GM19395 (cell line): ENCODE measurements around the gene MITD1.
"Not testable (repeated sequence)": the region's sequence is repeated elsewhere in the genome, so short reads cannot be mapped to it uniquely, and the experiment has no call there.

Experiments
- ATAC-seq: cut with Tn5 transposase; IDR thresholded peaks from one replicate; pipeline ENCODE4 v1.9.1; 2021; ENCODE audit warnings: mild to moderate bottlenecking, moderate library complexity; ENCODE audit not compliant: unreplicated experiment

MITD1 gene

GRCh38 chr2:99154643-99155536 is 26.0 kb downstream of the MITD1 start, which contains the start of the genes LIPT1 and TSGA10:
LIPT1 (plus strand) TSS chr2:99154967; CDS start chr2:99161958, 6,991 bp downstream.
TSGA10 (minus strand) TSS chr2:99154942; CDS start chr2:99109439, 45,503 bp downstream.
- ATAC-seq: peak; percentile 96

DNA sequence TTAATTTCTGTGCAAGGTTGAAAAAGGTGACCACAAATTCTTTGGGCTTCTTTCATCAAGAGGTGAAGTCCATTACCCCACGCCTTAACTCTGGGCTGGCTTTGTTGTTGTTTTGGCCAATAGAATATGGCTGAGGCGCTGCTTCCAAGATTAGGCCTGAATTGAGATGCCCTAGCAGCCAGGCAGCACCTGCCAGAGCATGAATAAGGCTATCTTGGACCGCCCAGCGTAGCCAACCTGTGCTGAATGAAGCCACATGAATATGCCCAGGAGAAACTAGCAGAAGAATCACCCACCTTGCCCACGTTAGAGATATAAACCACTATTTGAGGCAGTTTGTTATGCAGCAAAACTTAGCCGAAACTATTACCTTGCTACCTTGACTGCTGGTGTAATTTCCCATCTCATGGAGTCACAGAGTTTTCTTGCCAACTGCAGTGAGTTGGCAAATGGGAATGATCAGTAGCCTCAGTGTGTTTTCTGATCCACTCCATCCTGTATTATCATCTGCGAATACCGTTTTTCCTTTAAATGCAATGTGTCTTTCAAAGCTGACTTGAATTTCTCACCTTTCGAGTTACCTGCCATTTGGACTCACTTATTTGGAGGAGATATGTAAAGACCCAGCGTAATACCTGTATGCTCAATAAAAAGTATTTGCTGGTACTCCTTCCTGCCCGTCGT is 26.8 kb downstream of the MITD1 start:
- no peak for ATAC-seq

- ATAC-seq: no peak
Observed at GRCh38 chr2:99152199-99152895, 28.5 kb downstream of the MITD1 start.

- ATAC-seq: no peak
Observed at GRCh38 chr2:99150706-99151105, 30.2 kb downstream of the MITD1 start.

DNA sequence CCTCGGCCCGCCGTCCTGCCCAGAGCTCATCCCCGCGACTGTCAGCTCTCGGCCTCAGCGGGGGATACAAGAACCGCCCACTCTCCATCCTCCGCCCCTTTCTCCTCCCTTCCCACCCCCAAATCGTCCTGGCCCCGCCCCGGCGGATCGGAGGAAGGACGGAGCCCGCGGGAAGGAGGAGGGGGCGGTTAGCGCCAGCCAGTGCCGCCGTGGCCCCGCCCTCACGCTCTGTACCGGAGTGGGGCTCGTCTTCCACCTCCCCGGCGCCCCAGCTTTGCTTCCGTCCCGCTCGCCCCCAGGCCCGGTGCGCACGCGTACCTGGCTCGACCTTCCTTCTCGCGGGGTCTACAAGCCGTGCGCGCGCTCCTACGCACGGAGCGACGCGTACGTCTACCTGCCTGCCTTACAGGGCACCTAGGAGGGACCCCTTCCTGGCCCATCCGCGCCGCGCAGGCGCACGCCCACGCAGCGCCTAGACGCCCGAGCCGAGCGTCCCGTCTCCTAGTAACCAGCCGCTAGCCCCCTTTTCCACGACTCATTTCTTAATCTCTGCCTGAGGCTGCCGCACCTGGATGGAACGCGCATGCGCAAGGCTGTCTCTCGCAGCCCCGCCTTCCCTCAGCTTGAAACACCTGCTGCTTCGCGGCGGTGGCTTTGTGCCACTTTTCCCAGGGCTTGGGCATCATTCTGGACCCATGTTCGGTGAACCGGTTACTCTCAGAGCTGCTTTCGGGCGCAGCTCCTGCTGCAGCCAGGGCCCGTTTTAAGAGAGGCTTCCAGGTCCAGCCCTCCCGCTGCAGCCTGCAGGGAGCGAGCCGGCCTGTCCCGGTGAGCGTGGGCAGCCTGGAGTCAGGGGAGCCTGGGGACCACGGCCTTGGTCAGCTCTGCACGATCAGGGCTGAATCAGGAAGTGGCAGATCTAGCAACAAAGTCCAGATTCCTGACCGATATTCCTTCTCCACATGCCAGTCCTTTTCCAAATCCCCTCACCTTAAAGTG is 39.4 kb downstream of the MITD1 start, which contains the start of gene C2orf15:
Gene C2orf15, plus strand, starts transcription at position 598 of the 999 bp plus-strand sequence. CDS start 8,852 bp downstream, outside the sequence.
- ATAC-seq: peak; percentile 86

DNA sequence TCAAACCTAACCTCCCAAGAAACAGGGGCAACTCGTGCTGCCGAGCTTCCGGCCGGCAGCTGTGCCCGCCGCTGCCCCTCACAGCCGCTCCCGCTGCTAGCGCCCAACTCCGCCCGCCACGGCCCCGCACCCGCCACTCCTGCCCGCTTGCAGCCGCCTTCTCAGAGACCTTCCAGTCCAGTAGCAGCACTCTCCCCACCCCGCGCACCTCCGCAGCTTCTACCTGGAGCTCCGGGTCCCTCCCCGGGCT is 40.1 kb downstream of the MITD1 start:
- peak; percentile 45 for ATAC-seq

- ATAC-seq: no peak
Observed at GRCh38 chr2:99140056-99140859, 40.6 kb downstream of the MITD1 start.

GRCh38 chr2:99139003-99139402 is 41.9 kb downstream of the MITD1 start:
- no peak for ATAC-seq

DNA sequence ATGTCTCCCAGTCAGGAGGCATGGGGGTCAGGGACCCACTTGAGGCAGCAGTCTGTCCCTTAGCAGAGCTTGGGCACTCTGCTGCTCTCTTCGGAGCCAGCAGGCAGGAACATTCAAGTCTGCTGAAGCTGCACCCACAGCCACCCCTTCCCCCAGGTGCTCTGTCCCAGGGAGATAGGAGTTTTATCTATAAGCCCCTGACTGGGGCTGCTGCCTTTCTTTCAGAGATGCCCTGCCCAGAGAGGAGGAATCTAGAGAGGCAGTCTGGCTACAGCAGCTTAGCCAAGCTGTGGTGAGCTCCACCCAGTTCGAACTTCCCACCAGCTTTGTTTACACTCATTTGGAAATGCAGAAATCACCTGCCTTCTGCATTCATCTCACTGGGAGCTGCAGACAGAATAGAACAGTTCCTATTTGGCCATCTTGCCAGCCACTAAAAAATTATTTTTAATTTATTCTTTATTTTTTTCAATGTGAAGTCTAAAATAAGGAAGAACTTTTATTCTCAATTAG is 45.8 kb downstream of the MITD1 start:
- not testable (repeated sequence) for ATAC-seq

DNA sequence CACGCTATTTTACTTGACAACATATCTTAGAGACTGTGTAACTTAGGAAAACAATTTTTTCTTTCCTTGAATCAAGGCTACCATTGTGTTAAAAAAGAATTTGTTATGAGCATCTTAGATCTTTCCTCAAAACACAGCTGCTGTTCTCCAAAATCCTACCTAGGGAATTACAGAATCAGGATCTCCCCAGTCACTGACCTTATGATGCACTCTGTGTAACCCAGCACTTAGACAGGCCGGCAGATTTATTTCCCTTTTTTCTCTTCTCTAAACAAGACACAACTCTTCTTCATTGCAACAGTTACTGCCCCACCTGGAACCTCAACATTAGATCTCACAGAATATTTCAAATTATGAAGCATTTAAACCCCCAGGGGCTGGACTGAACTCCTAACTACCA is 52.9 kb downstream of the MITD1 start:
- ATAC-seq: no peak
